NCI-H524 (cell line): Measurements from ENCODE around the gene AIF1.

Experiments
- DNase-seq, 2 experiments: peaks; one replicate each; lab custom pipeline; 2025; lab: John Stamatoyannopoulos, UW

AIF1 gene

DNA sequence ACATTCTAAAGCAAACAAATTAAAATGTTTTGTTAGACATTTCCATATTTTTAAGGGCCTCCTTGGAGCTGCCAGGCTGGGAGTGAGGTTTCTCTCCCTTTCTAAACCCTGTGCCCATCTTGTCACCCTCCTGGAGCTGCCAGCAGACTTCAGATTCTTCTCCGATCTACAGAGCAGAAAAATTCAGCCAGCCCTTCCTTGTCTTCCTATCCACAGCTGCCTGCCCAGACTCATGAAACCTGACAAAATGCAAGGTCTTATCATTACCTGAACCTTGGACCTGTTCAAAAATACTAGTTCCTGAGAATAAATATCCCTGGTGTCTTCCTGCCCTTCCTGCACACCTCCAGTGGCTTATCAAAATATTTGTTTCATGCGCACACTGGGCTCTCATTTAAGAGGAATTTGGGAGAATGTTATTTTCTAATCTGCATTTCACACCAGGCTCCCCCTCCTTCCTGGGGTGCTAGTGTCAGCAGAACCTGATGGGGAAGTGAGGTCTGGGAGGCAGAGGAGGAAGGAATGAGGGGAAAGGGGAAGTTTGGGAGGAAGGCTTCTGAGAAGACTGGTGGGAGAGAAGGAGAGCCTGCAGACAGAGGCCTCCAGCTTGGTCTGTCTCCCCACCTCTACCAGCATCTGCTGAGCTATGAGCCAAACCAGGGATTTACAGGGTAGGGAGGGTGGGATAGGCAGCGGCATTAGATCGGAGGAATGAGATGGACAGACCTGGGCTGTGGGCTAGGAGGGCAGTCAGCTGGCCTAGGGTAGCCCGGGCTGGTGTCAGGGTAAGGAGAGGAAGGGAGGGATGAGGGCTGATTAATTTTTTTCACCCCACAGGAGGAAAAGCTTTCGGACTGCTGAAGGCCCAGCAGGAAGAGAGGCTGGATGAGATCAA is at the start of gene AIF1:
TSS of gene AIF1 (plus strand) at position 551 of the 895 bp plus-strand sequence. CDS start at position 647, 96 bp downstream.
- DNase-seq = no peak

DNA sequence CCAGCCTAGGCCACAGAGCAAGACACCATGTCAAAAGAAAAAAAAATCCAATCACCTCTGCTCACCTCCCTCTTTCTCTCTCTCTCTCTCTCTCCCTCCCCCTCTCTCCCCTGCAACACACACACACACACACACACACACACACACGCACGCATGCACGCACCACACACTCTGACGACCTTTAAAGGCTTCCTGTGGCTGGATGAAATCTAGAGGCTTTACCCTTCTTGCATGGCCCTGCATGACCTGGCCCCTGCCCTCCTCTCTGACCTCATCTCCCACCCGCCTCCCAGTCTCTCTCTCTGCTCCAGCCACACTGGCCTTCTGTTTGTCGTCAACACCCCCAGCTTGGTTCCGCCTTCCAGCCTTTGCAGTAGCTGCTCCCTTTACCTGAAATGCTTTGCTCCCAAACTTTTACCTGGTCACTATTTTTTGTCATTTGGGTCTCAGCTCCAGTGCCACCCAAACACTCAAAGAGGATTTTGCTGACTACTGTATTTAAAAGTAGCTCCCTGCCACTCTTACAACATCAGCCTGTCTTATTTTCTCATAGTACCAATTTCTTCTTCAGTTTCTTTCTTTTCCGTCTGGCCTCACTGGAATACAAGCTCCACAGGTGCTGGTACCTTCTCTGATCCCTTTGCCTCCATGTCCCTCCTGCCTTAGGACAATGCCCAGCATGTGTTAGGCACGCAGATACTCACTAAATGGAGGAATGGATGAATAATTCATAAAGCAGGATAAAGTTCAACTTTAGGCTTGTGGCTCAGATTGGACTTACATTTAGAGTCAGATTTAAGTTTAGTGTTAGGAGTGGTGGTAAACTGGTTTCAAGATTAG is 47.3 kb upstream of the AIF1 start:
- no peak for DNase-seq

DNA sequence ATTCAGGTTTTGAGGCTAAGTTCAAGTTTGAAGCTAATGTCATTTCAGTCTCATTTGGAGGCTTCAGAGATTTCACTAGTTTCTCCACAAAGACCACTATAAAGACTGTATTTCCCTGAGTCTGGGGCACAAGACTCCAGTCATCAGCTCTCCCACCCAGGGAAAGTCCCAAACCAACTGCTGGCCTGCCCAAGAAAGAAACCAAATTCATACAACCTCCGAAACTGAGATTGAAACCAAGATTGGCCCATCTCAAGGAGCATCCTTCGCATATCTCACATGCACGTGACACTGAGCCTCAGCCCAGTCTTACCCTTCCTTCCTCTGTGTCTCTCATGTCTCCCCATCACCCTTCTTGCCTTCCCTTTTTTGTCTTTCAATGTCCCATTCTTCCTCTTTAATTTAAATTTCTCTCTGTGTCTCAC is 46.5 kb upstream of the AIF1 start:
- DNase-seq = no peak

DNA sequence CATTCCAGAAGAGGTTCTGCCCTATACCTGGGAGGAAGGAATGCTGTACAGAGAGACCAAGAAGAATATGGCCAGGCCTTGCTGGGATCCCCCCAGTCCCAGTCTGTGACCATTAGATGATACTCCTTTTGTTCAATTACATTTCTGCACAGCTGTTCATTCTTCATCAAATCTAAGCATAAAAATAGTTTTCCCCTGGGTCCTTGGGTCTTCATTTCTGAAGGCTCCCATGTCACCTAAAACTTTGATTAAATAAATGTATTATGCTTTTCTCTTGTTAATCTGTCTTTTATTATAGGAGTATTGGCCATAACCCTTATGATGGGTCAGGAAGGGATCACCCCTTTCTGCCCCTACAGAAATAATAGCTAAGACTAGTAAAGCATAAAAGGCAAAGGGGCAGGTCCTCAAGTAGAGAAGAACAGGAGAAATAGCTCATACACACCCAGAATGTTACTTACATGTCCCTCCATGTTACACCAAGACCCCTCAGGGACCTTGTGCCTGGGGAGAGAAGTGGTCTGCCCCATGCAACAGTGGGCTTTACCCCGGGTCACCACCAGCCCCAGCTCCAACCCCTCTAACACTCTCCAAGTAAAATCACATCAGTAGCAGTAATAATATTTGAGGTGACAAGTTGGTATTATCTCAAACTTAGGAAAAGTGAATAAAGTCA is 45.0 kb upstream of the AIF1 start:
- no peak for DNase-seq

DNA sequence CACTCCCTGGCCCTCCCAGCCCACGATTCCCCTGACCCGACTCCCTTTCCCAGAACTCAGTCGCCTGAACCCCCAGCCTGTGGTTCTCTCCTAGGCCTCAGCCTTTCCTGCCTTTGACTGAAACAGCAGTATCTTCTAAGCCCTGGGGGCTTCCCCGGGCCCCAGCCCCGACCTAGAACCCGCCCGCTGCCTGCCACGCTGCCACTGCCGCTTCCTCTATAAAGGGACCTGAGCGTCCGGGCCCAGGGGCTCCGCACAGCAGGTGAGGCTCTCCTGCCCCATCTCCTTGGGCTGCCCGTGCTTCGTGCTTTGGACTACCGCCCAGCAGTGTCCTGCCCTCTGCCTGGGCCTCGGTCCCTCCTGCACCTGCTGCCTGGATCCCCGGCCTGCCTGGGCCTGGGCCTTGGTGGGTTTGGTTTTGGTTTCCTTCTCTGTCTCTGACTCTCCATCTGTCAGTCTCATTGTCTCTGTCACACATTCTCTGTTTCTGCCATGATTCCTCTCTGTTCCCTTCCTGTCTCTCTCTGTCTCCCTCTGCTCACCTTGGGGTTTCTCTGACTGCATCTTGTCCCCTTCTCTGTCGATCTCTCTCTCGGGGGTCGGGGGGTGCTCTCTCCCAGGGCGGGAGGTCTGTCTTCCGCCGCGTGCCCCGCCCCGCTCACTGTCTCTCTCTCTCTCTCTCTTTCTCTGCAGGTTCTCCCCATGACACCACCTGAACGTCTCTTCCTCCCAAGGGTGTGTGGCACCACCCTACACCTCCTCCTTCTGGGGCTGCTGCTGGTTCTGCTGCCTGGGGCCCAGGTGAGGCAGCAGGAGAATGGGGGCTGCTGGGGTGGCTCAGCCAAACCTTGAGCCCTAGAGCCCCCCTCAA is 42.8 kb upstream of the AIF1 start, which contains the start of gene LTA:
TSS of gene LTA (plus strand) at position 249 of the 871 bp plus-strand sequence. CDS start at position 703, 454 bp downstream.
- no peak for DNase-seq

DNA sequence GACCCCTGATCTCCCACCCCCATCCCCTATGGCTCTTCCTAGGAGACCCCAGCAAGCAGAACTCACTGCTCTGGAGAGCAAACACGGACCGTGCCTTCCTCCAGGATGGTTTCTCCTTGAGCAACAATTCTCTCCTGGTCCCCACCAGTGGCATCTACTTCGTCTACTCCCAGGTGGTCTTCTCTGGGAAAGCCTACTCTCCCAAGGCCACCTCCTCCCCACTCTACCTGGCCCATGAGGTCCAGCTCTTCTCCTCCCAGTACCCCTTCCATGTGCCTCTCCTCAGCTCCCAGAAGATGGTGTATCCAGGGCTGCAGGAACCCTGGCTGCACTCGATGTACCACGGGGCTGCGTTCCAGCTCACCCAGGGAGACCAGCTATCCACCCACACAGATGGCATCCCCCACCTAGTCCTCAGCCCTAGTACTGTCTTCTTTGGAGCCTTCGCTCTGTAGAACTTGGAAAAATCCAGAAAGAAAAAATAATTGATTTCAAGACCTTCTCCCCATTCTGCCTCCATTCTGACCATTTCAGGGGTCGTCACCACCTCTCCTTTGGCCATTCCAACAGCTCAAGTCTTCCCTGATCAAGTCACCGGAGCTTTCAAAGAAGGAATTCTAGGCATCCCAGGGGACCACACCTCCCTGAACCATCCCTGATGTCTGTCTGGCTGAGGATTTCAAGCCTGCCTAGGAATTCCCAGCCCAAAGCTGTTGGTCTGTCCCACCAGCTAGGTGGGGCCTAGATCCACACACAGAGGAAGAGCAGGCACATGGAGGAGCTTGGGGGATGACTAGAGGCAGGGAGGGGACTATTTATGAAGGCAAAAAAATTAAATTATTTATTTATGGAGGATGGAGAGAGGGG is 41.6 kb upstream of the AIF1 start:
- DNase-seq = no peak

GRCh38 chr6:31574106-31575061 is 40.6 kb upstream of the AIF1 start:
- DNase-seq = no peak

- DNase-seq = no peak
Observed at GRCh38 chr6:31575335-31575901, 39.6 kb upstream of the AIF1 start, which contains the start of gene TNF. TSS of gene TNF (plus strand) at chr6:31575565. CDS start at chr6:31575742, 177 bp downstream.

GRCh38 chr6:31575952-31576685 is 38.9 kb upstream of the AIF1 start:
- DNase-seq = peak in 1 of 2 experiments; percentile 59

- DNase-seq = no peak
Observed at GRCh38 chr6:31576897-31577578, 38.0 kb upstream of the AIF1 start.

- DNase-seq = no peak
Observed at GRCh38 chr6:31577579-31577966, 37.5 kb upstream of the AIF1 start.

DNA sequence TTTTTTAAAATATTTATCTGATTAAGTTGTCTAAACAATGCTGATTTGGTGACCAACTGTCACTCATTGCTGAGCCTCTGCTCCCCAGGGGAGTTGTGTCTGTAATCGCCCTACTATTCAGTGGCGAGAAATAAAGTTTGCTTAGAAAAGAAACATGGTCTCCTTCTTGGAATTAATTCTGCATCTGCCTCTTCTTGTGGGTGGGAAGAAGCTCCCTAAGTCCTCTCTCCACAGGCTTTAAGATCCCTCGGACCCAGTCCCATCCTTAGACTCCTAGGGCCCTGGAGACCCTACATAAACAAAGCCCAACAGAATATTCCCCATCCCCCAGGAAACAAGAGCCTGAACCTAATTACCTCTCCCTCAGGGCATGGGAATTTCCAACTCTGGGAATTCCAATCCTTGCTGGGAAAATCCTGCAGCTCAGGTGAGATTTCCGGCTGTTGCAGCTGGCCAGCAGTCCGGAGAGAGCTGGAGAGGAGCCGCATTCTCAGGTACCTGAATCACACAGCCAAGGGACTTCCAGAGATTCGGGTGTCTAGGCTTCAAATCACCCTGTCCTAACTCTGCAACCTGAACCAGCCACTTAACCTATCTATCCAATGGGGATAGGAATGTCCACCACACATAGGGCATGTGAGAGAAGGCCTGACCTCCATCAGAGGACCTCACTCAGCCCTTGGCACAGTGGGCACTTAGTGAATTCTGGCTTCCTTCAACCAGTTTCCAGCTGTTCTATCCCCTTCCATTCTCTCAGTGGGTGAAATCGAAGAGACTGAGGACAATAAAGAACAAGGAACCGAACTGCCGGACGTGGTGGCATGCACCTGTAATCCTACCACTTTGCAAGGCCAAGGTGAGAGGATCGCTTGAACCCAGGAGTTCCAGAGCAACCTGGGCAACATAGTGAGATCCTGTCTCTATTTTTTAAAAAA is 36.6 kb upstream of the AIF1 start:
- no peak for DNase-seq

GRCh38 chr6:31579119-31579505 is 35.9 kb upstream of the AIF1 start:
- no peak for DNase-seq

- DNase-seq = no peak
Observed at GRCh38 chr6:31579546-31580437, 35.2 kb upstream of the AIF1 start.

- no peak for DNase-seq
Observed at GRCh38 chr6:31580438-31580740, 34.6 kb upstream of the AIF1 start.
